GM12865 (cell line): ENCODE results near the gene F2R.
"Not testable (repeated sequence)": the region's sequence is repeated elsewhere in the genome, so short reads cannot be mapped to it uniquely, and the experiment has no call there.

Experiments
- DNase-seq: peaks from one replicate; pipeline ENCODE4 v3.0.0; 2010; ENCODE audit warnings: low read depth
- H3K4me3 ChIP-seq: 2 replicates; pipeline ENCODE4 v1.5.1; 2011; ENCODE audit warnings: mild to moderate bottlenecking, low read depth, low read length, control low read depth
- CTCF ChIP-seq: IDR thresholded peaks from 2 replicates; pipeline ENCODE4 v1.5.1; 2011; ENCODE audit warnings: low read length, control low read depth, low read depth, inconsistent platforms; ENCODE audit not compliant: insufficient read depth; ENCODE audit errors: missing control alignments

The F2R gene

GRCh38 chr5:76735762-76736545 is 20.0 kb downstream of the F2R start:
- TF ChIP-seq CTCF, result no peak
- H3K4me3 ChIP-seq, result no peak overlapping the region

GRCh38 chr5:76736679-76737556 is 21.0 kb downstream of the F2R start:
- DNase-seq, result peak; percentile 81
- no peak overlapping the region for H3K4me3 ChIP-seq
- TF ChIP-seq CTCF, result no peak

More at GRCh38 chr5:76735762-76736545, 20.0 kb downstream of the F2R start:
- DNase-seq, result no peak

GRCh38 chr5:76737846-76738245 is 21.9 kb downstream of the F2R start:
- DNase-seq, result no peak
- no peak overlapping the region for H3K4me3 ChIP-seq
- TF ChIP-seq CTCF, result no peak

- DNase-seq, result peak; percentile 34
Observed at GRCh38 chr5:76741506-76741905, 25.6 kb downstream of the F2R start.

GRCh38 chr5:76742583-76742982 is 26.7 kb downstream of the F2R start:
- TF ChIP-seq CTCF, result no peak
- no peak overlapping the region for H3K4me3 ChIP-seq
- no peak for DNase-seq

More at GRCh38 chr5:76741506-76741905, 25.6 kb downstream of the F2R start:
- not testable (repeated sequence) for H3K4me3 ChIP-seq

- TF ChIP-seq CTCF, result no peak
- no peak overlapping the region for H3K4me3 ChIP-seq
- DNase-seq, result no peak
Observed at GRCh38 chr5:76744632-76745031, 28.7 kb downstream of the F2R start.

- no peak for DNase-seq
- H3K4me3 ChIP-seq, result no peak overlapping the region
- TF ChIP-seq CTCF, result no peak
Observed at GRCh38 chr5:76745670-76746069, 29.7 kb downstream of the F2R start.
